Breast epithelium (tissue), 4 donors: ENCODE data around the gene SKAP1. TPM values are rescaled to one million over a fixed set of nuclear protein-coding genes. Genes with fewer than 3 reads are reported as not detected.

Experiments used
- DNase-seq, 2 donors: peaks; one replicate each; pipeline ENCODE4 v3.0.0-alpha.2; 2019; ENCODE audit warnings: low spot score in 2 of 2
- H3K27ac ChIP-seq, 2 donors: fragments of 200-600 bp; sonication (generic) in 1 of 2; one replicate each; pipeline ENCODE4 v1.5.1; 2016 to 2019; ENCODE audit warnings: mild to moderate bottlenecking in 1 of 2
- H3K27me3 ChIP-seq, 2 donors: fragments of 200-600 bp; sonication (generic) in 1 of 2; one replicate each; pipeline versions ENCODE4 v1.5.1 to v1.6.0; 2017 to 2019; ENCODE audit warnings: control low read depth in 1 of 2, mild to moderate bottlenecking in 1 of 2
- H3K36me3 ChIP-seq: fragments of 200-600 bp; one replicate; pipeline ENCODE4 v1.5.1; 2019
- H3K4me1 ChIP-seq, 2 donors: fragments of 200-600 bp; sonication (generic); one replicate each; pipeline ENCODE4 v1.5.1; 2016 to 2019; ENCODE audit warnings: control low read depth in 1 of 2
- H3K4me3 ChIP-seq, 3 donors: fragments of 200-600 bp; sonication (generic); 1 replicate in 2 of 3; 2 replicates in 1 of 3; pipeline ENCODE4 v1.5.1; 2016 to 2019; ENCODE audit warnings: mild to moderate bottlenecking in 3 of 3, moderate library complexity in 2 of 3
- H3K9me3 ChIP-seq, 2 donors: fragments of 200-600 bp; sonication (generic) in 1 of 2; one replicate each; pipeline ENCODE4 v1.5.1; 2016 to 2019; ENCODE audit warnings: control low read depth in 1 of 2
- POLR2A ChIP-seq: fragments of 450-650 bp; IDR thresholded peaks from one replicate; pipeline ENCODE4 v1.6.1; 2016; ENCODE audit warnings: antibody characterized with exemption, mild to moderate bottlenecking, moderate library complexity
- POLR2AphosphoS5 ChIP-seq, 3 donors: sonication (generic); formaldehyde crosslinking; IDR thresholded peaks; one replicate each; pipeline ENCODE4 v1.6.1; 2017; ENCODE audit warnings: antibody characterized with exemption in 3 of 3
- intact Hi-C: fragments of 100-400 bp; cut with DNase I; formaldehyde crosslinking; loops from one replicate; pipeline ENCODE4 v1.15.1; 2023; ENCODE audit warnings: low total_unique reads
- total RNA-seq, 3 donors: library from RNA; depleted of rRNA; stranded (reverse); fragments of >200 nt; gene quantifications; one replicate each; pipeline ENCODE4 v1.1.0, GENCODE V29; 2016
- TF ChIP-seq, protein P1 (sequence below), 3 donors: fragments of 450-650 bp; IDR thresholded peaks; one replicate each; pipeline ENCODE4 v1.5.1; 2016 to 2017; ENCODE audit warnings: antibody characterized with exemption in 3 of 3, mild to moderate bottlenecking in 3 of 3, moderate library complexity in 3 of 3

Gene SKAP1
- total RNA-seq, 3 donors from 2014 or later = 1.1 to 7.5 (median 5.9) TPM

DNA sequence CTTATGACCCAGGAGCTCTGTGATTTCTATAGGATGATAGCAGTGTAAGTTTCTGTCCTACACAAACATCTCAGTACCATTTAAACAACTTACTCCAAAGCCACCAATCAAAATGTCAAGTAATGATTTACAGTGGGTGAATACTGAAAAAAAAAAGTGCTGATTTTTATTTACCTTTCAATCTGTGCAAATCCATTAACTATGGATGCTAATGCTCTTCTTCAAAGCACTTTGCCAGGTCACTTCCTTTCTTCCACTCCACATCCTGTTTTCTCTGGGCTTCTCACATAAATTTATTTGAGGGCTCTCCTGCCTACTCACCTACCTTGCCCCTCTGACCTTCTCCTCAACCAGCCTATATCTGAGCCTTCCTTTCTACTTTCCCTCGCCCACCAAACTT lies 101.6 kb downstream of the SKAP1 start:
- Histone ChIP-seq H3K9me3 (no peaks in the 10 kb centered on the region), H3K27ac (no peak overlapping the region), H3K4me1 (no peaks in the 10 kb centered on the region), H3K4me3 (no peak overlapping the region), H3K36me3 (no peaks in the 10 kb centered on the region), H3K27me3 (peaks cover 0 to 46% of the 10 kb centered on the region in 2 donors)
- TF ChIP-seq POLR2A = no peak
- TF ChIP-seq, protein P1, sequence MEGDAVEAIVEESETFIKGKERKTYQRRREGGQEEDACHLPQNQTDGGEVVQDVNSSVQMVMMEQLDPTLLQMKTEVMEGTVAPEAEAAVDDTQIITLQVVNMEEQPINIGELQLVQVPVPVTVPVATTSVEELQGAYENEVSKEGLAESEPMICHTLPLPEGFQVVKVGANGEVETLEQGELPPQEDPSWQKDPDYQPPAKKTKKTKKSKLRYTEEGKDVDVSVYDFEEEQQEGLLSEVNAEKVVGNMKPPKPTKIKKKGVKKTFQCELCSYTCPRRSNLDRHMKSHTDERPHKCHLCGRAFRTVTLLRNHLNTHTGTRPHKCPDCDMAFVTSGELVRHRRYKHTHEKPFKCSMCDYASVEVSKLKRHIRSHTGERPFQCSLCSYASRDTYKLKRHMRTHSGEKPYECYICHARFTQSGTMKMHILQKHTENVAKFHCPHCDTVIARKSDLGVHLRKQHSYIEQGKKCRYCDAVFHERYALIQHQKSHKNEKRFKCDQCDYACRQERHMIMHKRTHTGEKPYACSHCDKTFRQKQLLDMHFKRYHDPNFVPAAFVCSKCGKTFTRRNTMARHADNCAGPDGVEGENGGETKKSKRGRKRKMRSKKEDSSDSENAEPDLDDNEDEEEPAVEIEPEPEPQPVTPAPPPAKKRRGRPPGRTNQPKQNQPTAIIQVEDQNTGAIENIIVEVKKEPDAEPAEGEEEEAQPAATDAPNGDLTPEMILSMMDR (IDR thresholded peaks at IDR 0.05) = no peak
- TF ChIP-seq POLR2AphosphoS5 (IDR thresholded peaks at IDR 0.05) = no peak
- DNase-seq = no peak
- intact Hi-C loops = loop anchor here (10.0 kb wide), 1 partner anchor 466 kb away; no protein-coding TSS in a partner anchor

DNA sequence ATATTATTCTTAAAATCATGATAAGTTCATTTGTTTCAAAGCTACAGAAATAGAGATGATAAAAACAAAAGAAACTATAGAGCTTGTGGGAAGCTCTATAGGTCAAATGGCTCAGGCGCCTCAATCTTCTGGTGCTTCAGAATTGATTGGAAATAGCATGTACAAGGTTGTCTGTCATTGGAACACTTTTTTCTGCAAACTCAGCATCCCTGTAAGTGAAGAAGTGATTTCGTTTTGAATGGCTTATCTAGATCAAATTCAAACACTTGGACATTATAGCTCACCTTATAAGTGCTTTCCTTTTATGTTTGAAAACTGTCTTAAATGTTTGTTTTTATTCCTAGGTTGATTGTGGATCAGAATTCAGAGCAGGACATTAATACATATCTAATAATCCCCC lies 103.7 kb downstream of the SKAP1 start:
- Histone ChIP-seq H3K27ac (no peak overlapping the region), H3K27me3 (peaks cover 0 to 34% of the 10 kb centered on the region in 2 donors), H3K4me3 (no peak overlapping the region), H3K4me1 (no peaks in the 10 kb centered on the region), H3K9me3 (no peaks in the 10 kb centered on the region), H3K36me3 (no peaks in the 10 kb centered on the region)
- intact Hi-C loops = loop anchor here (10.0 kb wide), 1 partner anchor 468 kb away; no protein-coding TSS in a partner anchor
- no peak for DNase-seq
- no peak for TF ChIP-seq POLR2AphosphoS5 (IDR thresholded peaks at IDR 0.05)
- TF ChIP-seq POLR2A = no peak
- TF ChIP-seq, protein P1 (IDR thresholded peaks at IDR 0.05) = no peak

DNA sequence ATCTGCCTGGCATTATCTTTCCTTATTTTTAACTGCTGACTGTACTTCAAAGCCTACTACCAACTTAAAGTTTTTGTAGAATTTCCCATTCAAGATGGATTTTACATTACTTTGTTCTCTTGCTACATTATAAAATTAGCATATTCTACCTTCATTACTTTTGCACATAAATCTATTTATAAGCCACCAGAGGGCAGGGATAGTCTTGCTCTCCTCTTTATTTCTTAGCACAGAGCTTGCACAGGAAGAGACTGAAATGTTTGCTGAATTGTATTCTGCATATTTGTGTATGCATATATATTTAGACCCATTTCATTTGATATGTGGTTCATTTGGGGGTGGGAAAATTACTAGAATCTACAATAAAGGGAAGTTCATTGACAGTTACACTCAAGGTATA lies 108.0 kb downstream of the SKAP1 start:
- Histone ChIP-seq H3K4me3 (no peak overlapping the region), H3K4me1 (no peaks in the 10 kb centered on the region), H3K27ac (no peak overlapping the region), H3K27me3 (peaks cover 0 to 11% of the 10 kb centered on the region in 2 donors), H3K9me3 (no peaks in the 10 kb centered on the region), H3K36me3 (no peaks in the 10 kb centered on the region)
- no peak for TF ChIP-seq POLR2A
- intact Hi-C loops = loop anchor here (10.0 kb wide), 1 partner anchor 473 kb away; no protein-coding TSS in a partner anchor
- no peak for DNase-seq

DNA sequence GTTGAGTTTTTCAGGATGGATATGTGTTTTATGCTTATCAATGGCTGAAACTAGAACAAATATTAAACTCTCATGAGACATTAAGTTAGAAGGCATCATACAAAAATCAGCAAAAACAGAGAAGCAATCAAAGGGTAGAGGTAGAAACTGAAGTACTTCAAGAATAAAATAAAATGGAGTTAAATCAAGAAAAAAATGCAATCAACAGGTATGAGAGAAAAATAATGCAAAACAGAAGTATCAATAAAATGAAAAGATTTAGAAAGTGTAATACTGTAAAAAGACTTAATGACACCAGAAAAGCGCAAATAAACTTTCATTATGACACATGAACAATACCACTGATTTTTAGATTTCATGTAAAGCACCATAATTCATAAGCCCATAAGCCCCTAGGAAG lies 112.3 kb downstream of the SKAP1 start:
- Histone ChIP-seq H3K4me1 (no peaks in the 10 kb centered on the region), H3K27ac (no peak overlapping the region), H3K27me3 (peaks cover 0 to 14% of the 10 kb centered on the region in 2 donors), H3K4me3 (no peak overlapping the region), H3K36me3 (no peaks in the 10 kb centered on the region), H3K9me3 (no peaks in the 10 kb centered on the region)
- intact Hi-C loops = no loop called here
- TF ChIP-seq POLR2A = no peak
- TF ChIP-seq, protein P1 (IDR thresholded peaks at IDR 0.05) = no peak
- TF ChIP-seq POLR2AphosphoS5 (IDR thresholded peaks at IDR 0.05) = no peak
- DNase-seq = no peak

DNA sequence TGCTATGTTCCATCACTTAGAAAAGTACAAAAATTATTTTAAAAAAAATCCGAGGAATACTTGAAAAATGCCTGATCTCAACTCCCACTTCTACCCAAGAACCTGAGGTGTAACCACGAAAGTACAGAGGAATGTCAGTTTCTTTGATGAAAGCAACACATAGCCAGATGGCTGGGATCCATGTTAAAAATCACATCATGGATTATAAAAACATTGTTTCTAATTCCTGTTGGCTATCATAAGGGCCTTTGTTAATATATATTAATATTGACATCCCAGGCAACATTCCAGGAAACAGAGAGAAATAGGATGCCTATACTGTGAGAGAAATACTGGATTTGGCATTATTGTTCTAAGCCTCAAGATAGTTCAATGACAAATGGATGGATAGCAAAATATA lies 115.3 kb downstream of the SKAP1 start:
- no peak for DNase-seq
- Histone ChIP-seq H3K4me1 (no peaks in the 10 kb centered on the region), H3K4me3 (no peak overlapping the region), H3K27ac (no peak overlapping the region), H3K27me3 (peaks cover 0 to 36% of the 10 kb centered on the region in 2 donors), H3K36me3 (no peaks in the 10 kb centered on the region), H3K9me3 (no peaks in the 10 kb centered on the region)
- TF ChIP-seq POLR2A (no peak), POLR2AphosphoS5 (IDR thresholded peaks at IDR 0.05) (no peak)
- TF ChIP-seq, protein P1 (IDR thresholded peaks at IDR 0.05) = no peak
- intact Hi-C loops = no loop called here
